22Rv1 (cell line): ENCODE measurements around the gene OIP5.

Experiments
- H3K27ac ChIP-seq: fragments of 450-650 bp; 2 replicates; pipeline ENCODE4 v1.5.1; 2017
- ZFX ChIP-seq: fragments of 450-650 bp; IDR thresholded peaks from 2 replicates; pipeline ENCODE4 v1.6.1; 2017; ENCODE audit warnings: antibody characterized with exemption, borderline replicate concordance
- TF ChIP-seq, protein P1 (sequence below): fragments of 450-650 bp; IDR thresholded peaks from 2 replicates; pipeline ENCODE4 v1.5.1; 2017; ENCODE audit warnings: mild to moderate bottlenecking

The OIP5 gene

DNA sequence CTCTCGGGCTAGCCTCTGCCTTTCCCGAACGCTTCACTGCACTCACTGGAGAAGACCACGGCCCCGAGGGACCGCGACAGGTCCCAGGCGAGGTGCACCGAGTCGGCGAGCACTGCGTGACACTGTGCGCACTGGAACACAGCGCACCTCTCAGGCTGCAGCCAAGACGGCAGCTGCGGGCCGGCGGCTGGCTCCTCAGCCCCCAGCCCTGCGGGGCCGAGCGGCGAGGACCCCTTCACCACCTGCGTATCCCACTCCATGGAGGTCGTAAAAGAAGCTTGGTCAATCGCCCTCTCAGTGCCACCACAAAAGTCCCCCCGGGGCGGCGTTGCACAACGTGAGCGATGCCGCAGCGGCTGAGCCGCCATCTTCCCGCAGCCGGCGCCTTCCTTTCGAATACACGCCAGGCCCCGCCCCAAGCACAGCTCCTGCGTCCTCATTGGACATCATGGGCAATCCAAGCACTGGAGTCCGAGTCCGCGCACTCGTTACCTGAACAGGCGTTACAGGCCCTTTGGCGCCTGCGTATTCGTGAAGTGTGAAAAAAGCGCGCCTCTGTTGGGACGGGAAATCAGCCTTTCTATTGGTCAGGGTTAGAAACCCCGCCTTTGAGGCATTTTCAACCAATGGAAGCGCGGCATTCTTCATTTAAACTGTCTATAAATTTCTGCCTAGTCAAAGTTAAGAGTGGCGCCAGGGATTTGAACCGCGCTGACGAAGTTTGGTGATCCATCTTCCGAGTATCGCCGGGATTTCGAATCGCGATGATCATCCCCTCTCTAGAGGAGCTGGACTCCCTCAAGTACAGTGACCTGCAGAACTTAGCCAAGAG lies at the start of gene OIP5, which contains the start of gene NUSAP1:
OIP5 (minus strand) TSS at position 398 of the 832 bp plus-strand sequence; CDS start at position 368, 30 bp downstream.
NUSAP1 (plus strand) TSS at position 688 of the 832 bp plus-strand sequence; CDS start at position 765, 77 bp downstream.
- TF ChIP-seq, protein P1, sequence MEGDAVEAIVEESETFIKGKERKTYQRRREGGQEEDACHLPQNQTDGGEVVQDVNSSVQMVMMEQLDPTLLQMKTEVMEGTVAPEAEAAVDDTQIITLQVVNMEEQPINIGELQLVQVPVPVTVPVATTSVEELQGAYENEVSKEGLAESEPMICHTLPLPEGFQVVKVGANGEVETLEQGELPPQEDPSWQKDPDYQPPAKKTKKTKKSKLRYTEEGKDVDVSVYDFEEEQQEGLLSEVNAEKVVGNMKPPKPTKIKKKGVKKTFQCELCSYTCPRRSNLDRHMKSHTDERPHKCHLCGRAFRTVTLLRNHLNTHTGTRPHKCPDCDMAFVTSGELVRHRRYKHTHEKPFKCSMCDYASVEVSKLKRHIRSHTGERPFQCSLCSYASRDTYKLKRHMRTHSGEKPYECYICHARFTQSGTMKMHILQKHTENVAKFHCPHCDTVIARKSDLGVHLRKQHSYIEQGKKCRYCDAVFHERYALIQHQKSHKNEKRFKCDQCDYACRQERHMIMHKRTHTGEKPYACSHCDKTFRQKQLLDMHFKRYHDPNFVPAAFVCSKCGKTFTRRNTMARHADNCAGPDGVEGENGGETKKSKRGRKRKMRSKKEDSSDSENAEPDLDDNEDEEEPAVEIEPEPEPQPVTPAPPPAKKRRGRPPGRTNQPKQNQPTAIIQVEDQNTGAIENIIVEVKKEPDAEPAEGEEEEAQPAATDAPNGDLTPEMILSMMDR = peak; percentile 59
- TF ChIP-seq ZFX = no peak
- peak within 1 kb of the TSS; percentile 96 for H3K27ac ChIP-seq

GRCh38 chr15:41377978-41378377 lies 45.6 kb upstream of the OIP5 start:
- H3K27ac ChIP-seq = no peak overlapping the region
- TF ChIP-seq, protein P1 = no peak
- TF ChIP-seq ZFX = no peak

- H3K27ac ChIP-seq = no peak overlapping the region
- TF ChIP-seq, protein P1 = no peak
- TF ChIP-seq ZFX = no peak
Observed at GRCh38 chr15:41367418-41367817, 35.0 kb upstream of the OIP5 start.

GRCh38 chr15:41354371-41354770 lies 22.0 kb upstream of the OIP5 start:
- TF ChIP-seq ZFX = no peak
- TF ChIP-seq, protein P1 = no peak
- H3K27ac ChIP-seq = no peak overlapping the region

- H3K27ac ChIP-seq = no peak overlapping the region
- TF ChIP-seq ZFX = no peak
- TF ChIP-seq, protein P1 = no peak
Observed at GRCh38 chr15:41350057-41350717, 17.8 kb upstream of the OIP5 start.

DNA sequence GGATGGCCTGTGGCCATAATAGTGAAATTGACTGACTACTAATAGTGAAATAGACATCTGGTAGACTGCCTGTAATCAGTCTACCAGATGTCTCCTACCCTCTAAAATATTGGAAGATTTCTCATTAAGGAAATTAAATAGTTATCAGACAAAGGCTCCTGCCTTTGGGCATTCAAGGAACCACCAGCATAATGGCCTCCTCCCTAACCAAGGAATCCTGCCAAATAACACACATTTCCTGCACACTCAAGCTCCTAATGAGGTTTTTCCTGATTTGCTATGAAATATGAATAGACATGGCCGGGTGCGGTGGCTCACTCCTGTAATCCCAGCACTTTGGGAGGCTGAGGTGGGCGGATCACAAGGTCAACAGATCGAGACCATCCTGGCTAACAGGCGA lies 14.8 kb upstream of the OIP5 start:
- TF ChIP-seq ZFX = no peak
- TF ChIP-seq, protein P1 = no peak
- H3K27ac ChIP-seq = no peak overlapping the region

GRCh38 chr15:41341519-41341918 lies 9.1 kb upstream of the OIP5 start:
- TF ChIP-seq, protein P1 = no peak
- TF ChIP-seq ZFX = no peak
- no peak overlapping the region for H3K27ac ChIP-seq
